ENCODE results near the gene SERTAD1.

Gene SERTAD1

DNA sequence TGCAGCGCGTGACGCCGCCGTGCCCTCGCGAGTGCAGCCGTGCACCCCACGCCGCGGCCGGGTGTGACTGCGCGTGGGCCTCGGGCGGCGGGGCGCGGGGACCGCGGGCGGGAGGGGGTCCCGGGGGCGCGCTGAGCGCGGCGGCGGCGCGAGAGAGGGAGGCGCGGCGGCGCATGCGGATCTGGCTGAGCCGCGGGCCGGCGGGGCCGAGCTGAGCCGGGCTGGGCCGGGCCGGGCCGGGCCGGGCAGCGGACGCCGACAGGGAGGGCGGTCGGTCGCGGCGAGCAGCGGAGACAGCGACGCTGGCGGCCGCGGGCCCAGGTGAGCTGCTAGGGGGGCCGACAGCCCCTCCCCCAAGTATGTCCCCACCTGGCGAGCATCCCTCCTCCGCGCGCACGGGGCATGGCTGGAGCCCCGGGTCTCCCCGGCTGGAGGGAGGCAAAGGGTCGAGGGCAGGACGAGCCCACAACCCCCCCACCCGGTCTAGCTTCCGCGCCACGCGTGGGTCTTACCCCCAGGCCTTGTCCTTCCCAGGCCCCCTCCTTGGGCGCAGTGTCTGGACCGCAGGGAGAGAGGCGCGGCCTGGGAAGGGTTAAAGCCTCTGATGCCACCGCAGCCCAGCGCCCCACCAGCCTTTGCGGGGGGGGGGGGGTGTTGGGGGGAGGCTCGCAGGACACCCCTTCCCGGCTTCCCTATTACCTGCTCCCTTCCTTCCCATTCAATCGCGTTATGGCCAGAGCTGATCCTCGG lies 41.4 kb upstream of the SERTAD1 start, which contains the start of gene SPTBN4:
Gene SPTBN4, plus strand, starts transcription at position 17 of the 750 bp plus-strand sequence. CDS start 5,621 bp downstream, outside the sequence.
- CTCF ChIA-PET = interaction anchor here (1.8 kb wide), 1 partner anchor 168 kb away, joined by 8 read pairs; no protein-coding TSS in a partner anchor
- POLR2A ChIA-PET = interaction anchor here (0.7 kb wide), 1 partner anchor 104 kb away, joined by 3 read pairs; no protein-coding TSS in a partner anchor
- peak within 1 kb of the TSS; percentile 49 for H3K4me3 ChIP-seq (ENCODE audit: low read depth, low read length)
- no peak for DNase-seq (ENCODE audit: low read depth, low spot score)
- TF ChIP-seq, protein P1, sequence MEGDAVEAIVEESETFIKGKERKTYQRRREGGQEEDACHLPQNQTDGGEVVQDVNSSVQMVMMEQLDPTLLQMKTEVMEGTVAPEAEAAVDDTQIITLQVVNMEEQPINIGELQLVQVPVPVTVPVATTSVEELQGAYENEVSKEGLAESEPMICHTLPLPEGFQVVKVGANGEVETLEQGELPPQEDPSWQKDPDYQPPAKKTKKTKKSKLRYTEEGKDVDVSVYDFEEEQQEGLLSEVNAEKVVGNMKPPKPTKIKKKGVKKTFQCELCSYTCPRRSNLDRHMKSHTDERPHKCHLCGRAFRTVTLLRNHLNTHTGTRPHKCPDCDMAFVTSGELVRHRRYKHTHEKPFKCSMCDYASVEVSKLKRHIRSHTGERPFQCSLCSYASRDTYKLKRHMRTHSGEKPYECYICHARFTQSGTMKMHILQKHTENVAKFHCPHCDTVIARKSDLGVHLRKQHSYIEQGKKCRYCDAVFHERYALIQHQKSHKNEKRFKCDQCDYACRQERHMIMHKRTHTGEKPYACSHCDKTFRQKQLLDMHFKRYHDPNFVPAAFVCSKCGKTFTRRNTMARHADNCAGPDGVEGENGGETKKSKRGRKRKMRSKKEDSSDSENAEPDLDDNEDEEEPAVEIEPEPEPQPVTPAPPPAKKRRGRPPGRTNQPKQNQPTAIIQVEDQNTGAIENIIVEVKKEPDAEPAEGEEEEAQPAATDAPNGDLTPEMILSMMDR (IDR thresholded peaks at IDR 0.05; ENCODE audit: insufficient read depth, low read length, missing control alignments) = no peak

DNA sequence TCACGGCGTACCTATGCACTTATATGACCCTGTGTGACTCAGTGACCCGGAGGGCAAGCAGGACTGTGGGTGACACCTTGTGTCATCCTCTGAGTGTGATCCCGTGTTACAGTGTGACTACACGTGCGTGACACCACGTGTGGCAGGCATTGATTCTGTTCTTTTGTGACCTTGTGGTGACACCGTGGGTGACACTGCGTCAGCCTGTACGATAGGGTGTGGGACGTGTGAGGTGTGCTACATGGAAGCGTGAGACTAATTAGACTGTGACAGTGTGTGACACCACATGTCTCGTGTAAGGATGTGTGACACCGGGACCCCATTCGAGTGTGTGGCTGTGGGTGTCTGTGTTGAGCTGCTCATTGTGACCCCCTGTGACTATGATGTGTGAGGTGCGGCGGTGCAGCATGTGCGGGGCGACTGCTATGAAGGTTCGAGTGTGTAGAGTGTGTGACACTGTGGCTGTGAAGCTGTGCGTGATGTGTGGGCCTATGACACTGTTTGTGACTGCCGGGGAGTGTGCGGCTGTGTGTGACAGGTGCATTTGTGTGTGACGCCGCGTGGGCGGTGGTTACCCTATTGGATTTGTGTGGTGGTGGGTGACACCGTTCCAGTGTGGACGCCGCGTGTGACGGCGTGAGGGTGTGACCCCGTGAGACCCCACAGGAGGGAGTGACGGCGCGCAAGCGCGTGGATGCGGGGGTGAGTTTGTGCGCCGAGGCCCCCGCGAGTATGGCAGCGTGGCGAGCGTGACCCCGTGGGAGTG lies 40.6 kb upstream of the SERTAD1 start:
- ChIA-PET CTCF (interaction anchor here (0.6 to 5.0 kb wide), 11 partner anchors 8 to 168 kb away, joined by 3 to 75 read pairs (median 12); partner anchors contain the start of genes C19orf47 and SERTAD1), POLR2A (interaction anchor here (0.5 to 1.6 kb wide), 7 partner anchors 24 to 284 kb away, joined by 3 to 8 read pairs (median 4); partner anchors contain the start of genes ACTMAP and SERTAD1)
- H3K4me3 ChIP-seq (ENCODE audit: low read depth, low read length) = peak overlapping the region; percentile 49
- TF ChIP-seq, protein P1 (IDR thresholded peaks at IDR 0.05; ENCODE audit: insufficient read depth, low read length, missing control alignments) = no peak
- no peak for DNase-seq (ENCODE audit: low read depth, low spot score)

DNA sequence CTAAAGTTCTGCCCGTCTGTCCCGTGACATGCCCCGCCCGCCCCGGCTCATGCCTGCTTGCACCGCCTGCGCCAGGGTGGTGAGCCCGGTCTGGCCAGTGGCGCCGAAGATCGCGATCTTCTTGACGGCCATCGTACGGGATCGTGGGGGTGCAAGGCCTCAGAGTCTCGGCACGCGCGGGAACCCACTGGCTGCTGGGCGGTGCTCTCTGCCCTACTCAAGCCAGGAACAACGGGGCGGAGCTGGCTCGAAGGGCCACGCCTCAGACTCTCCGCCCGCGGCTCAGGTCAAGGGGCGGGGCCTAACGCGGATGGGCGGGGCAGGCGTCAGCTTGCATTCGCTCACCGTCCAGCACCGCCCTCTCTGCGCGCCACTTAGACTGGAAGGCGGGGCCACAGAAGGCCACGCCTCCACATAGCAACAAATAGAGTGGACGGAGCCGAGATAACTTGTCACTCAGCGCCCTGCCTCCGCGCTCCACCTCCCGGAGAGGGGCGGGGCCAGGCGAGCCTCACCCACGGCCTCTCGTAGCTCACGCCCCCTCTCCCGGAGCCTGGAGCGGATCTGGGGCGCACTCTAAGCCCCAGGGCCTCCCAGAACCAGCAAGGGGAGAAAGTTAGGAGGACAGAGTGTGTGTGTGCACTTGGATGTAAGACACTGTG lies 39.9 kb upstream of the SERTAD1 start, which contains the start of gene BLVRB:
Gene BLVRB, minus strand, starts transcription at position 189 of the 662 bp plus-strand sequence. Its CDS starts 57 bp downstream, at position 132.
- TF ChIP-seq, protein P1 (IDR thresholded peaks at IDR 0.05; ENCODE audit: insufficient read depth, low read length, missing control alignments) = no peak
- peak within 1 kb of the TSS; percentile 81 for H3K4me3 ChIP-seq (ENCODE audit: low read depth, low read length)
- ChIA-PET POLR2A (interaction anchor here (0.5 to 1.6 kb wide), 6 partner anchors 23 to 285 kb away, joined by 4 to 8 read pairs (median 4); partner anchors contain the start of genes ACTMAP and SERTAD1), CTCF (interaction anchor here (0.6 to 5.0 kb wide), 20 partner anchors 9 to 169 kb away, joined by 3 to 75 read pairs (median 10); partner anchors contain the start of genes C19orf47, PRX and SERTAD1)
- DNase-seq (ENCODE audit: low read depth, low spot score) = peak; percentile 93

DNA sequence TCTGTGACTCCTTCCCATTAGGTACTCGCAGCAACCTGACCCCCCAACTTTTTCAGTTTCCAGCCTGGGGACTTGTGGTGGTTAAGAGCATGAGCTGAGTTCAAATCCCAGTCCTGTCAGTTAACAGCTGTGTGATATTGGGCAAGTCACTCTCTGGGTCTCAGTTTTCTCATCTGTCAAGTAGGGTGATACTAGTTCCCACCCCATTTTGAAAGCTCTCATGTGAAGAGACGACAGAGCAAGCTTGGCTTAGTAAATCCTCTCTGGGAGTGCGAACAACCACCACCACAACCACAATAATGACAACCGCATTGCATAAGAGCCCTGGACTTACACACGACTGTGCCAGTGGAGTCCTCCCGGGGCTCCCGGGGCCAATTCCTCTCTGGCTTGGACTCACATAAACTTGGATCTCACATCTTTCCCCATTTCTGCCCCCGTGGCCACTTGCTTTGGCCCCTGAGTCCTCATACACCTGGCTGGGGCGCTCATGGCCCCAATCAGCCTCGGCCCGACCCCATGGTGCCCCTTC lies 39.3 kb upstream of the SERTAD1 start:
- ChIA-PET POLR2A (interaction anchor here (1.1 to 1.7 kb wide), 6 partner anchors 22 to 285 kb away, joined by 4 to 8 read pairs (median 6); partner anchors contain the start of genes ACTMAP and SERTAD1), CTCF (interaction anchor here (0.8 to 5.0 kb wide), 27 partner anchors 9 to 170 kb away, joined by 3 to 75 read pairs (median 9); partner anchors contain the start of genes C19orf47, PLD3, PRX and SERTAD1)
- TF ChIP-seq, protein P1 (IDR thresholded peaks at IDR 0.05; ENCODE audit: insufficient read depth, low read length, missing control alignments) = no peak
- peak overlapping the region; percentile 81 for H3K4me3 ChIP-seq (ENCODE audit: low read depth, low read length)
- peak; percentile 53 for DNase-seq (ENCODE audit: low read depth, low spot score)

All from AG04449 (cell line).